Hepatocyte (in vitro differentiated cells): ENCODE measurements around the gene RASGRP2. TPM values are rescaled to one million over a fixed set of nuclear protein-coding genes. Genes with fewer than 3 reads are reported as not detected.

Source experiments
- DNase-seq: peaks from one replicate; pipeline ENCODE4 v3.0.0-alpha.2; 2016; ENCODE audit warnings: low spot score
- H2AFZ ChIP-seq: fragments of 200-600 bp; sonication (generic); 2 replicates; pipeline ENCODE4 v1.6.0; 2016; ENCODE audit warnings: antibody characterized with exemption, mild to moderate bottlenecking
- H3K27ac ChIP-seq: fragments of 200-600 bp; sonication (generic); 2 replicates; pipeline ENCODE4 v1.5.1; 2016; ENCODE audit warnings: mild to moderate bottlenecking
- H3K27me3 ChIP-seq: fragments of 200-600 bp; sonication (generic); 2 replicates; pipeline ENCODE4 v1.6.1; 2016
- H3K36me3 ChIP-seq: fragments of 200-600 bp; sonication (generic); replicated peaks from 2 replicates; pipeline ENCODE4 v1.5.1; 2016; ENCODE audit warnings: low read depth; ENCODE audit not compliant: insufficient read depth
- H3K4me1 ChIP-seq: fragments of 200-600 bp; sonication (generic); 2 replicates; pipeline ENCODE4 v1.5.1; 2016; ENCODE audit warnings: mild to moderate bottlenecking, moderate library complexity; ENCODE audit not compliant: insufficient read depth
- H3K4me2 ChIP-seq: fragments of 200-600 bp; sonication (generic); 2 replicates; pipeline ENCODE4 v1.6.0; 2016
- H3K4me3 ChIP-seq: fragments of 200-600 bp; sonication (generic); 2 replicates; pipeline ENCODE4 v1.5.1; 2016; ENCODE audit warnings: mild to moderate bottlenecking
- H3K79me2 ChIP-seq: fragments of 200-600 bp; sonication (generic); 2 replicates; pipeline ENCODE4 v1.6.0; 2017; ENCODE audit warnings: mild to moderate bottlenecking
- H3K9me2 ChIP-seq: fragments of 200-600 bp; sonication (generic); replicated peaks from 2 replicates; pipeline ENCODE4 v1.6.0; 2017; ENCODE audit warnings: mild to moderate bottlenecking; ENCODE audit not compliant: insufficient read depth
- H3K9me3 ChIP-seq: fragments of 200-600 bp; sonication (generic); 2 replicates; pipeline ENCODE4 v1.5.1; 2016; ENCODE audit warnings: low read depth, mild to moderate bottlenecking
- H4K20me1 ChIP-seq: fragments of 200-600 bp; sonication (generic); 2 replicates; pipeline ENCODE4 v1.6.0; 2016; ENCODE audit warnings: mild to moderate bottlenecking; ENCODE audit not compliant: insufficient read depth, poor library complexity, severe bottlenecking
- EZH2phosphoT487 ChIP-seq: fragments of 200-600 bp; sonication (generic); IDR thresholded peaks from one replicate; pipeline ENCODE4 v1.6.1; 2018; ENCODE audit warnings: antibody characterized with exemption, mild to moderate bottlenecking, low read depth, moderate library complexity; ENCODE audit not compliant: unreplicated experiment, severe bottlenecking
- WGBS: methylation state at CpG from one replicate; pipeline ENCODE4 v1.1.6; 2016; ENCODE audit warnings: low lambda C conversion rate; ENCODE audit errors: missing lambda C conversion rate; 5-methylcytosine and 5-hydroxymethylcytosine counted together
- polyA plus RNA-seq: library from polyadenylated mRNA; unstranded; fragments of >200 nt; fragmentation: Nextera tagmentation; extraction: Ambion mirVana; gene quantifications from 2 replicates; pipeline ENCODE4 v1.2.1, GENCODE V29; 2016
- total RNA-seq: library from RNA; depleted of rRNA; stranded (reverse); fragments of >200 nt; gene quantifications from 2 replicates; pipeline ENCODE4 v1.2.3, GENCODE V29; 2014

RASGRP2 gene
- total and polyA plus RNA-seq, 2 experiments from 2014 or later, result 0.10 to 3.2 TPM

- H3K36me3 ChIP-seq, result no peaks in the 10 kb centered on the region
- H3K27me3 ChIP-seq, result peaks cover 40% of the 10 kb centered on the region
Measured at GRCh38 chr11:64677441-64678023, 66.4 kb downstream of the RASGRP2 start.

More at GRCh38 chr11:64677441-64678023, 66.4 kb downstream of the RASGRP2 start:
- no peaks in the 10 kb centered on the region for H4K20me1 ChIP-seq
- H3K4me2 ChIP-seq, result no peak overlapping the region
- H3K9me2 ChIP-seq, result no peaks in the 10 kb centered on the region
- 76% methylated on average over 6 of the region's 6 CpGs for WGBS
- H3K4me3 ChIP-seq, result no peak overlapping the region
- H3K4me1 ChIP-seq, result no peaks in the 10 kb centered on the region
- H2AFZ ChIP-seq, result no peak overlapping the region
- H3K9me3 ChIP-seq, result no peaks in the 10 kb centered on the region
- TF ChIP-seq EZH2phosphoT487, result no peak
- no peak for DNase-seq
- H3K27ac ChIP-seq, result no peak overlapping the region
- no peaks in the 10 kb centered on the region for H3K79me2 ChIP-seq

Other genes starting within 250 kb of the RASGRP2 start
- gene SLC22A11, start 188.2 kb downstream of the RASGRP2 start, total RNA-seq, result 0.10 TPM in 1 of 2 replicates, not detected in the other
- 0.59 and 1.1 TPM in 2 replicates for gene SLC22A11, start 188.2 kb downstream of the RASGRP2 start, polyA plus RNA-seq
- not detected in 2 replicates for gene SLC22A12, start 152.9 kb downstream of the RASGRP2 start, total RNA-seq
- gene SLC22A12, start 152.9 kb downstream of the RASGRP2 start, polyA plus RNA-seq, result 0.11 TPM in 1 of 2 replicates, not detected in the other
- gene NRXN2, start 20.9 kb downstream of the RASGRP2 start, total RNA-seq, result 0.28 and 0.83 TPM in 2 replicates
- gene NRXN2, start 20.9 kb downstream of the RASGRP2 start, polyA plus RNA-seq, result 1.7 and 2.8 TPM in 2 replicates
- 1.9 and 2.0 TPM in 2 replicates for gene PYGM, start 15.8 kb upstream of the RASGRP2 start, total RNA-seq
- gene PYGM, start 15.8 kb upstream of the RASGRP2 start, polyA plus RNA-seq, result 4.0 and 5.7 TPM in 2 replicates
- 126 and 163 TPM in 2 replicates for gene SF1, start 34.4 kb upstream of the RASGRP2 start, total RNA-seq
- 138 and 157 TPM in 2 replicates for gene SF1, start 34.4 kb upstream of the RASGRP2 start, polyA plus RNA-seq
- 7.8 and 23.5 TPM in 2 replicates for gene MAP4K2, start 59.1 kb upstream of the RASGRP2 start, total RNA-seq
- gene MAP4K2, start 59.1 kb upstream of the RASGRP2 start, polyA plus RNA-seq, result 9.0 and 13.2 TPM in 2 replicates
- 14.1 and 18.6 TPM in 2 replicates for gene MEN1, start 66.4 kb upstream of the RASGRP2 start, total RNA-seq
- gene MEN1, start 66.4 kb upstream of the RASGRP2 start, polyA plus RNA-seq, result 49.1 and 49.9 TPM in 2 replicates
- 6.5 and 8.4 TPM in 2 replicates for gene CDC42BPG, start 100.5 kb upstream of the RASGRP2 start, total RNA-seq
- gene CDC42BPG, start 100.5 kb upstream of the RASGRP2 start, polyA plus RNA-seq, result 3.1 and 5.5 TPM in 2 replicates
- gene EHD1, start 134.5 kb upstream of the RASGRP2 start, total RNA-seq, result 44.8 and 52.4 TPM in 2 replicates
- gene EHD1, start 134.5 kb upstream of the RASGRP2 start, polyA plus RNA-seq, result 66.6 and 69.5 TPM in 2 replicates
- gene ATG2A, start 173.1 kb upstream of the RASGRP2 start, total RNA-seq, result 16.4 and 18.1 TPM in 2 replicates
- 11.7 and 17.0 TPM in 2 replicates for gene ATG2A, start 173.1 kb upstream of the RASGRP2 start, polyA plus RNA-seq
- gene PPP2R5B, start 180.5 kb upstream of the RASGRP2 start, total RNA-seq, result 15.8 and 16.9 TPM in 2 replicates
- 16.2 and 19.5 TPM in 2 replicates for gene PPP2R5B, start 180.5 kb upstream of the RASGRP2 start, polyA plus RNA-seq
- 2.0 TPM in 1 of 2 replicates, not detected in the other for gene GPHA2, start 191.8 kb upstream of the RASGRP2 start, total RNA-seq
- not detected in 2 replicates for gene GPHA2, start 191.8 kb upstream of the RASGRP2 start, polyA plus RNA-seq
- gene MAJIN, start 228.0 kb upstream of the RASGRP2 start, total RNA-seq, result not detected in 2 replicates
- not detected in 2 replicates for gene MAJIN, start 228.0 kb upstream of the RASGRP2 start, polyA plus RNA-seq